GM21786 (cell line): Measurements from ENCODE around the gene PKP3.
A peak's percentile ranks its signal among the peaks of the same experiment; 100 is the strongest.

Experiments
- ATAC-seq: cut with Tn5 transposase; IDR thresholded peaks from one replicate; pipeline ENCODE4 v1.9.1; 2021; ENCODE audit not compliant: unreplicated experiment

The PKP3 gene

GRCh38 chr11:441043-441417 lies 47.0 kb downstream of the PKP3 start:
- no peak for ATAC-seq

GRCh38 chr11:441418-442274 lies 47.6 kb downstream of the PKP3 start, which contains the start of gene ANO9:
ANO9 (minus strand) TSS chr11:442011; CDS start chr11:441926, 85 bp downstream.
- ATAC-seq, result peak; percentile 72

GRCh38 chr11:442611-443081 lies 48.6 kb downstream of the PKP3 start:
- ATAC-seq, result no peak

GRCh38 chr11:443542-444199 lies 49.7 kb downstream of the PKP3 start:
- no peak for ATAC-seq

GRCh38 chr11:444396-445144 lies 50.6 kb downstream of the PKP3 start:
- ATAC-seq, result no peak

GRCh38 chr11:445765-446588 lies 52.0 kb downstream of the PKP3 start:
- no peak for ATAC-seq

GRCh38 chr11:446891-447290 lies 52.9 kb downstream of the PKP3 start:
- ATAC-seq, result no peak

- ATAC-seq, result peak; percentile 42
These were observed 54.1 kb downstream of the PKP3 start for GRCh38 chr11:447923-448731.

- peak; percentile 75 for ATAC-seq
These were observed 56.1 kb downstream of the PKP3 start, which contains the start of gene PTDSS2 for GRCh38 chr11:449889-450808. PTDSS2 (plus strand) TSS chr11:450279; CDS start chr11:450456, 177 bp downstream.

- no peak for ATAC-seq
These were observed 56.9 kb downstream of the PKP3 start for GRCh38 chr11:450809-451451.

- no peak for ATAC-seq
These were observed 57.7 kb downstream of the PKP3 start for GRCh38 chr11:451738-452137.

- ATAC-seq, result no peak
These were observed 58.3 kb downstream of the PKP3 start for GRCh38 chr11:452203-452744.

GRCh38 chr11:452916-453527 lies 59.0 kb downstream of the PKP3 start:
- ATAC-seq, result no peak

GRCh38 chr11:453564-453963 lies 59.6 kb downstream of the PKP3 start:
- no peak for ATAC-seq

- no peak for ATAC-seq
These were observed 60.0 kb downstream of the PKP3 start for GRCh38 chr11:454043-454442.
